Neutrophil (primary cell): ENCODE measurements around the gene COA1.
"Not testable (repeated sequence)": the region's sequence is repeated elsewhere in the genome, so short reads cannot be mapped to it uniquely, and the experiment has no call there.

Experiments used
- H3K27ac ChIP-seq: fragments of 200-600 bp; sonication (generic); 2 replicates; pipeline ENCODE4 v1.5.1; 2016; ENCODE audit warnings: mild to moderate bottlenecking, moderate library complexity
- H3K27me3 ChIP-seq: fragments of 200-600 bp; sonication (generic); 2 replicates; pipeline ENCODE4 v1.6.0; 2016; ENCODE audit warnings: mild to moderate bottlenecking
- H3K36me3 ChIP-seq: fragments of 200-600 bp; sonication (generic); 2 replicates; pipeline ENCODE4 v1.5.1; 2017
- H3K4me1 ChIP-seq, 2 experiments: fragments of 200-600 bp in 1 of 2; sonication (generic) in 1 of 2; 1 replicate in 1 of 2; 2 replicates in 1 of 2; pipeline versions ENCODE4 v1.5.1 to v1.6.1; 2013 to 2016; ENCODE audit warnings: low read depth in 1 of 2, low read length in 1 of 2, mild to moderate bottlenecking in 1 of 2, moderate library complexity in 1 of 2; ENCODE audit not compliant: control insufficient read depth in 1 of 2, insufficient read depth in 1 of 2
- H3K4me3 ChIP-seq, 2 experiments: fragments of 200-600 bp in 1 of 2; sonication (generic) in 1 of 2; 1 replicate in 1 of 2; 2 replicates in 1 of 2; pipeline ENCODE4 v1.5.1; 2013 to 2016; ENCODE audit warnings: low read depth in 1 of 2, low read length in 1 of 2, mild to moderate bottlenecking in 1 of 2, moderate library complexity in 1 of 2
- H3K9me3 ChIP-seq: fragments of 200-600 bp; sonication (generic); 2 replicates; pipeline ENCODE4 v1.5.1; 2016
- CTCF ChIP-seq: fragments of 200-600 bp; sonication (generic); IDR thresholded peaks from 2 replicates; pipeline ENCODE4 v1.5.1; 2016; ENCODE audit warnings: antibody characterized with exemption

The COA1 gene

DNA sequence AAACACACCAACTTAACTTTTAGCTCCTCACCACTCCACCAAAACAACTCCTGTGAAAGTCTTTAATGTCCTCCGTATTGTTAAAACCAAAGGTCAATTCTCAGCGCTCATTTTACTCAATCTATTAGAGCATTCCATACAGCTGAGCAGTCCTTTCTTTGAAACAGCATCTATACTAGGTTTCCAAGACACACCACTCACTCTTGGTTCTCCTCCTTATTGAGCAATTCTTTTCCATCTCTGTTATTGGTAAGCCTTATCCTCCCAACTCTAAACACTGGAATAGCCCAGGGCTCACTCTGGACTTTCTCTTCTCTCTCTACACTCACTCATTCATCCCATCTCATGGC is 34.9 kb downstream of the COA1 start:
- no peaks in the 10 kb centered on the region for H3K36me3 ChIP-seq
- H3K27ac ChIP-seq: no peak overlapping the region
- peaks cover 6 to 17% of the 10 kb centered on the region in 2 experiments for H3K4me1 ChIP-seq
- no peak overlapping the region for H3K4me3 ChIP-seq
- no peaks in the 10 kb centered on the region for H3K9me3 ChIP-seq
- TF ChIP-seq CTCF: no peak
- no peaks in the 10 kb centered on the region for H3K27me3 ChIP-seq

GRCh38 chr7:43693687-43694398 is 35.5 kb downstream of the COA1 start:
- H3K27me3 ChIP-seq: no peaks in the 10 kb centered on the region
- peaks cover 6 to 19% of the 10 kb centered on the region in 2 experiments for H3K4me1 ChIP-seq
- TF ChIP-seq CTCF: no peak
- no peak overlapping the region for H3K27ac ChIP-seq
- no peaks in the 10 kb centered on the region for H3K9me3 ChIP-seq
- H3K36me3 ChIP-seq: no peaks in the 10 kb centered on the region
- no peak overlapping the region for H3K4me3 ChIP-seq

GRCh38 chr7:43692582-43693373 is 36.5 kb downstream of the COA1 start:
- no peak for TF ChIP-seq CTCF
- Histone ChIP-seq H3K36me3 (no peaks in the 10 kb centered on the region), H3K4me3 (no peak overlapping the region), H3K4me1 (peaks cover 6 to 19% of the 10 kb centered on the region in 2 experiments), H3K27me3 (no peaks in the 10 kb centered on the region), H3K9me3 (no peaks in the 10 kb centered on the region), H3K27ac (no peak overlapping the region)

- Histone ChIP-seq H3K27me3 (no peaks in the 10 kb centered on the region), H3K36me3 (no peaks in the 10 kb centered on the region), H3K4me3 (no peak overlapping the region), H3K27ac (peak overlapping the region; percentile 27), H3K4me1 (peaks cover 6 to 19% of the 10 kb centered on the region in 2 experiments), H3K9me3 (no peaks in the 10 kb centered on the region)
- no peak for TF ChIP-seq CTCF
Measured at GRCh38 chr7:43691611-43692010, 37.7 kb downstream of the COA1 start.

DNA sequence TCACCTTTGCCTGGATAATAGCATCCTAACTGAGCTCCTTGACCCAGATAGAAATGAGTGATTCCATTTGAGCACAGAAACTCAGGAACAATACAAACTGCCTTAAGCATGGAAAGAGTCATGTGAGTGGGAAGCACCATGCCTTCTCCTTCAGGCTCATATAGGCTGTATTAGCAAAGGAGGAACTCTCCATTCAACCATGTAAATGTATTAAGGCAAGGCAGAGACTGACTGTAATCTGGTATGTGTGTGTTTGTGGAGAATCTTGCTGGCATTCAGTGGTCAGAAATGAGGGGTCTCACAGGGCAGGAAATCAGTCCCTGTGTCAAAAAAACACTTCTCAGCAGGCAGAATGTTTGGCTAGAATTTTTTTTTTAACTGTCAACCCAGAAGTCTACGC is 40.2 kb downstream of the COA1 start:
- Histone ChIP-seq H3K9me3 (no peaks in the 10 kb centered on the region), H3K27me3 (no peaks in the 10 kb centered on the region), H3K4me1 (peaks cover 0 to 6% of the 10 kb centered on the region in 2 experiments), H3K36me3 (no peaks in the 10 kb centered on the region), H3K4me3 (no peak overlapping the region), H3K27ac (peak overlapping the region; percentile 52)
- TF ChIP-seq CTCF: no peak

GRCh38 chr7:43687866-43688265 is 41.5 kb downstream of the COA1 start:
- H3K9me3 ChIP-seq, H3K36me3 ChIP-seq, H3K27ac ChIP-seq, H3K27me3 ChIP-seq, H3K4me1 ChIP-seq, H3K4me3 ChIP-seq: not testable (repeated sequence)
